HG03025 (cell line): ENCODE results near the gene JMJD7.

Source experiments
- ATAC-seq: cut with Tn5 transposase; IDR thresholded peaks from one replicate; pipeline ENCODE4 v1.9.1; 2021; ENCODE audit warnings: mild to moderate bottlenecking, moderate library complexity; ENCODE audit not compliant: unreplicated experiment, low FRiP score

JMJD7 gene

DNA sequence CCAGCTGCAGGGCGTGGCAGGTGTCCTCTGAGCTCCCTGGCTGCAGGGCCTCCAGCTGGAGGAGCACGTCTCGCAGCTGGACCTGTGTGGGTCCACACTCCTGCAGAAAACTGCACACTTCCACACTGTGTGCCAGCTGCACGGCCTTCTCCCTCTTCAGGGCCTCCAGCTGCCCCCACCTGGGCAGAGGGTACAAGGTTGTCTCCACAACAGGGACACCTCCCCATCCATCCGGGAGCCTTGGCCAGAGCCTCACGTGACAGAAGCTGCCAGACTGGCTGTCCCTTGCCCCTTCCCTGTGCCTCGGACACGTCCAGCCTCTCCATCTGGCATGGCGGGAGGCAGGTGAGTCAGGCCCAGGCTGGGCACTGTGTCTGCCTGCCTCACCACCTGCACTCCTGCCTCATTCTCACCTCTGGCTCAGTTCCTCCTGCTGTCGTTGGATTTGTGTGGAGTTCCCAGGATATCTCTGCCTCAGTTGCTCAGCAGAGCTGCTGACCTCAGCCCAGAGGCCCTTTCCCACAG lies 51.5 kb downstream of the JMJD7 start:
- no peak for ATAC-seq

DNA sequence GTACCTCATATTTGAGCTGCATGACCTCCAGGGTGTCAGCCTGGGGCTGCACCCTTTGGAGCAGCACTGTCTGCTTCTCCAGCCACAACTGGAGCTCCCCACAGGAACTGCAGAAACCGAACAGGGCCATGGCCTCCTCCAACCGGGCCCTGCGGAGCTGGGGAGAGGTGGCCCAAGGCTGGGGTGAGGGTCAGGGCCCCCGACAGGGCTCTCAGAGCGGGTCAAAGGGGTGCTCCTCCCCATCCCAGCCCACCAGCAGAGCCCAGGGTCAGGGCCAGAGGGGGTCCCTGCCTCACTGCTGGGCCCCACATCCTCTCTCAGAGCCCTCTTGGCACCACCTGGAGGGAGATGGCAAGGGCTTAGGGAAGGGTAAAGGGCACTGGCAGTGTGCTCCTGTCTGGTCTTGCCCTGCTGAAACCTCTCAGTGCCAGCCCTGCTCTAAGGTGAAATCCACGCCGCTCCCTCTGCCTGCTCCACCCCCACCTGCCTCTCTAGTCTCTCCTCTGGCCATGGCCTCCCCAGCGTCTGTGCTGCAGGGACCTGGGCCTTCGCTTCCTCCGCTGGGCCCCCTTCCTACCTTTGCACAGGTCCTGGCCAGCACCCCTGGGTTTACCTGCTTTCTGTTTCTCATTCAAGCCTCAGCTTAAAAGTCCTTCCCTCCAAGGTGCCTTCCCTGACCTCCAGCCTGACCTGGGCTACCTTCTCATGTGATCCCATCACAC lies 52.4 kb downstream of the JMJD7 start:
- no peak for ATAC-seq

DNA sequence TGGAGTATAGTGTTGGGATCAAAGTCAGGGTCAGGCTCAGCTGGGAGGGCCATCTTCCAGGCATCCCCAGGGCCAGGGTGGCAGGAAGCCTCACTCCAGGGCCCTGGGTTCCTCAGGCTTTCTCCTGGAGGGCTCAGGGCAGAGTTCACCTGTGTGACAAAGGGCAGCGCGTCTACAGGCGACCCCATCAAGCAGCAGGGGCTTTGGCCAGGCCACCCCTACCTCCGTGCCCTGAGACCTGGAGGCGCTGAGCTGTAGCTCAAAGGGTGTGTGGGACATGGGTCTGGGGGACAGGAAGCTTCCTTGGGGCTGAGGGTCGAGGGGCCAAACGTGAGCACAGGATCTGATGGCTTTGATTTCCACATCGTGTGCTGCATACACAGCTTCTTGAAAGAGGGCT lies 53.2 kb downstream of the JMJD7 start:
- ATAC-seq = no peak

DNA sequence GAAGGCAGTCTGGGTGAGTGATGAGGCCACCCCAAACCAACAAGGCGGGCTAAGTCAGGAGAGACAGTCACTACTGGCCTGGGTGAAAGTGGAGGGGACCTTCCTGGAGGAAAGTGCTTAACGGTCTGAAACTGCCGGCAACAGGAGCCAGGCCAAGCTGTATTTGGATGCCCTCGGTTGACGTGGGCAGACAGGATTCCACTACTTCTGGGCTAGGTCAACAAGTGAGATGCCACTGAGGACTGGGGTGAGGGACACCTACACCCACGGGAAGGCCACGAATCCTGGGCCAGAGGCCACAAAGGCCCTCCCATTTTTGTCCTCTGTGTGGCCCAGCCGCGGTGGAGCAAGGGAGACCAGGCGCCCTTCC lies 53.6 kb downstream of the JMJD7 start:
- no peak for ATAC-seq

DNA sequence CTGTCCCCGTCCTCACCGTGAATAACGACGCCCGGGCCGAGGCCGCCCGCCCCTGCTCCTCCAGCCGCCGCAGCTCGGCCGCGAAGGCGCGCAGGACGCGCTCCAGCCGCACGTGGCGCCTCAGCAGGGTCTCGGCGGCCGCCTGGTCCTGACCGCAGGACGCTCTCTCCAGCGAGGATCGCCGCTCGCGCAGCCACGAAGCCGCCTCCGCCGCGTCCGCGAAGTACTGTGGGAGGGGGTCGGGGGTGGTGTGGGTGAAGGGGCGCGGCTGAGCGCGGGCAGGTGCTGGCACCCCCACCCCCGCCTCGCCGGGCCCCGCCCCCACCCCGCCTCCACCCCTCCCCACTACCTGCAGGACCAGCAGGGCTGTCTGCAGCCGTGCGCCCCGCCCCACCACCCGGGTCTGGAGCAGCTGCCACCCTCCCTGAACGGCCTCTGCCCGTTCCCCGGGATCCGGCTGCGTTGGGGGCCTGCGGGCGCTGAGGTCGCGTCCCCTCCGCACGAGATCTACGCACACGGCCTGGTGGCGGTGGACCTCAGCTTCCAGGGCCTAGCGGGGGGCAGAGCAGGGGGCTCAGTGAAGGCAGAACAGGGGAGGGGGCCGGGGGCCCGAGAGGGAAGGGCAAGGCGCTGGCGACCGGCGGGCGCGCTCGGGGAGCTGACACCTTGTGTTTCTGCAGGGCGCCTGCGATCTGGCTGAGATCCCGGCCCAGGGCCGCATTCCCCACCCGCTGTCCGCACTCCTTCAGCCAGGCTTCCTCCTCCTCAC lies 54.2 kb downstream of the JMJD7 start:
- ATAC-seq = no peak

DNA sequence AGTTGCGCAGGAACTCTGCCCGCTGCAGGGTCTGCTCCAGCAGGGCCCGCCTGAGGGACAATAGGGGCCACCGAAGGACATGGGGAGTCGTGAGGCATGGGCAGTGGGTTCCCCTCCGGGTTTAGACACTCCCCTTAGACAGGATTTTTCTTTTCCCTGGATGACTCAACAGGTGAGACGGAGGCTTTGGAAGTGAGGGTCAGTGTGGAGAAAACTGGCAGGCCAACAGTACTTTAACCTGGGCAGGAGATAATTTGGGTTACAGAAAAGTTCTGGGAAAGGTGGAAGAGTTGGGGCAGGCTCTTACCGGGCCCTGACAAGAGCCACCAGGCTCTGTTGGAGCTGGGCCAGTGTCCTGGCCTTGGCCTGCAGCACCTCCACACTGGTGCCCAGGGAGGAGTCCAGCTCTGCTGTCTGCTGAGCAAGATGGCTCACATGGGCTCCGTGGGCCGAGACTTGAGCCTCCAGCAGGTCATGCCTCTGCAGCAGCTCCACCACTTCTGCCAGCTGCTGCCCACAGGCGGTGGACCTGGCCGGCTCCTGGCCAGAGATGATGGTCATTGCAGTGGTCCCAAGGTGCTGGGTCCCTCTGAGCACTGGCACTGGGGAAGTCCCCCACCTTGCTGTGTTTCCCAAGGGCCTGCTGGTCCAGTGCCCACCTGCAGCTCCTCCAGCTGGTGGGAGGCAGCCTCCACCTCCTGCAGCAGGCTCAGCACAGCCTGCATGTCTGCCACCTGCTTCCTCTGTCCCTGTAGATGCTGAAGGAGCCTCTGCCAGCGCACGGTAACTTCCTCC lies 55.0 kb downstream of the JMJD7 start:
- ATAC-seq = no peak

DNA sequence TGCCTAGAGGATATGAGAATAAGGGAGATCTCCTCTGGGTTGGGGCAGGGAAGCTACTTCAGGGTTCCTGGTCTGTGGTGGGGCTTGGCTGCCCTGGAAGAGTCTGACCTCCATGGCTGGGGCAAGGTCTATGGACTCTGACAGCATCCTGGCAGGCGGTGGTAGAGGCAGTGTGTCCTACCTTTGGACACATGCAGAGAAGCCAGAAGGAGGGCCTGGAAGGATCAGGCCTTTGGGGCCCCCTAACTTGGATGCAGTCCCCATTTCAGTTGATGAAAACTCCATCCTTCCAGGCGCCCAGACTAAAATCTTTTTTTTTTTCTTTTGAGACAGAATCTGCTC lies 55.6 kb downstream of the JMJD7 start:
- ATAC-seq = no peak

DNA sequence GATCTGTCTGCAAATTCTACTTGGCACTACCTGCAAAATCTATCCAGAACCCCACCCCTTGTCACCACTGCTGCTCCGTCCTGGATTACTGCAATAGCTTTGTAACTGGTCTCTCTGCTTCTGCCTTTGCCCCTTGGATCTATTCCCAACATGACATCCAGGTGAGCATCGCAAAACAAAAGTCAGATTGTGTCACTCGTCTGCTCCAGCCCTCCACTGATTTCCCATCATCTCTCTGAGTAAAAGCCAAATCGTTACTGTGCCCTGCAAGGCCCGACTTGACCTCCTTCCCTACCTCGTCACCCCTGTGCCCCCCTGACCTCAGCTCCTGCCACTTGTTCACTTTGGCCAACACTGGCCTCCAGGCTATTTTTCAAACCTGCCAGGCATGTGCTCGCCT lies 56.6 kb downstream of the JMJD7 start:
- no peak for ATAC-seq

DNA sequence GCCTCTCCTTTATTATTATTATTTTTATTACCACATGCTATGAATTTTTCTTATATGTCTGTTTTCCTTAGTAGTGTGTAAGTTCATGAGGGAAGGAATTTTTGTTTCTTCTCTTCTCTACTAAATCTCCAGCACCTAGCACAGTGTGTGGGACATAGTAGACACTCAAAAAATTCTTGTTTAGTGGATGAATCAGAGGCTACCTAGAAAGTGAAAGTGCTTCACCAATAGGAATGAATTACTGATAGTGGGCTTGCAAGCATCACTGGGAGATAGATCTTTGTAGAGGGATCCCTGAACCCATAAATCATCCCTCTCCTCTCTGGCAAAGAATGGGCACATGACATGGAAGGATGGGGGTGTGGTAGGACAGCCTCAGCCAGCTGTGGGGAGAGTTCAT lies 57.4 kb downstream of the JMJD7 start:
- no peak for ATAC-seq

DNA sequence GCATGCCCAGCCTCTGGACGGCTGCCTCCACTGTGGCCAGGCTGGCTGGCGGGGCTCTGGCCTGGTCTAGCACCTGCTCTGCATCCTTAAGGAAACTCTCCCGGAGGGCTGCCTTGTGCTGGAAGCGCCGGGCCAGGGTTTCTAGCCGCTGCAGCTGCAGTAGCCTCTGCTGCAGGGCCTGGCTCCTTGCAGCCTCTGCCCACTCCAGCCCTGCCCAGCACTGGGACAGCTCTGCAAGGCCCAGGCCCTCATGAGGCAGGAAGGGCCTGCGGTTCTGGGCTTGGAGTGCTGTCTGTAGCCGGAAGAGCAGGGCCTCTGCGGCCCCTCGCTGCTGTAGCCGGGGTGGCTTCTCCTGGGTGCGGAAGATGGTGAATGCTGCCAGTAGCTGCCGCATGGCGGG lies 57.9 kb downstream of the JMJD7 start:
- no peak for ATAC-seq

DNA sequence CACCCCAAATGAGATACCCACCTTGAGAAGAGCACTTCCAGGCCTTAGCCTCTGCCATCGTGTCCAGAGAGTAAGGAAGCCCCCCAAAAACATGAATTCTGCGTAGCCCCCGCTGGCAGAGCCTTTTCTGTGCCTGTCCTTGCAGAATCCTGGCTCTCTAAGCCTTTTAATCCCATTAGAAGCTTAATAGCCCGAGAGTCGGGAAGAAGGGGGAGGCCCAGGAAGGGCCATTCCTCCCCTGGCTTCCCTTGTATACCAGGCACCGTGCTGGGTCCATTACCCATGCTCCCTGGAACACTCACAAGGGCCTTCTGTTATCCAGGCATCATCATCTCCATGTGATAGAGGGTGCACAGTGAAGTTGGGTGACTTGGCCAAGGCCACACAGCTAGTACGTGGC lies 58.8 kb downstream of the JMJD7 start:
- no peak for ATAC-seq

DNA sequence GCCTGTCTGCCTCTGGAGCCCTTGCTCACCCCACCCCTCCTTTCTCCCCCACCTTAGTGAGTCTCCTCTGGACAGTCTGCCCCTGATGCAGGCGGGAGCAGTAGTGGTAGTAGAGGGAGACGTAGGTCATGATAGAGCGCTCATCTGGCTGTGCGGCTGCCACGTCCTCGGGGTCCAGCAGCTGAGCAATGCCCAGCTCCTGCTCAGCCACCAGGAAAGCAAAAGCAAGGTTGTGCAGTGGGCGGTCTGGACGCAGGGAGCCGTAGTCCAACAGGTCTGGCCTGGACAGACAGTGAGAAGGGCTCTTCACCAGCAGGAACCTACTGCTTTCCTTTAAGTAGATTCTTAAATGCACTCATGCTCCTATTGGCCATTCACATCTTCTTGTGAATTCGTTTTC lies 59.3 kb downstream of the JMJD7 start:
- ATAC-seq = no peak
